Upper lobe of right lung (tissue), 1 donor: Measurements from ENCODE around the gene SMAD7. TPM values are rescaled to one million over a fixed set of nuclear protein-coding genes. Genes with fewer than 3 reads are reported as not detected.

Experiments
- ATAC-seq: fragments of 200-7000 bp; cut with Tn5 transposase; one replicate; pipeline ENCODE4 v1.9.1; 2020; ENCODE audit warnings: mild to moderate bottlenecking, moderate library complexity
- DNase-seq: peaks from one replicate; pipeline ENCODE4 v3.0.0-alpha.2; 2020
- H3K27ac ChIP-seq: fragments of 200-600 bp; one replicate; pipeline ENCODE4 v1.8.0; 2022
- H3K27me3 ChIP-seq: fragments of 200-600 bp; one replicate; pipeline ENCODE4 v1.8.0; 2022; ENCODE audit warnings: mild to moderate bottlenecking
- H3K36me3 ChIP-seq: fragments of 200-600 bp; one replicate; pipeline ENCODE4 v1.8.0; 2022
- H3K4me1 ChIP-seq: fragments of 200-600 bp; one replicate; pipeline ENCODE4 v1.8.0; 2022
- H3K4me3 ChIP-seq: fragments of 200-600 bp; one replicate; pipeline ENCODE4 v1.8.0; 2022; ENCODE audit warnings: mild to moderate bottlenecking
- H3K9me3 ChIP-seq: fragments of 200-600 bp; one replicate; pipeline ENCODE4 v1.8.0; 2022
- CTCF ChIP-seq: fragments of 200-600 bp; IDR thresholded peaks from one replicate; pipeline ENCODE4 v1.8.0; 2022; ENCODE audit warnings: antibody characterized with exemption
- intact Hi-C: fragments of 100-400 bp; cut with DNase I; formaldehyde crosslinking; loops from one replicate; pipeline ENCODE4 v1.11.0; 2022
- total RNA-seq: library from RNA; stranded (reverse); fragmentation: NEBNext Ultra II Directional; extraction: Animal tissue kit (Norgen Biotek cat#: 25700); gene quantifications from one replicate; pipeline ENCODE4 v1.2.1, GENCODE V29; 2021
- donor health status: DM: no; HTN: yes; CAD: no; lungs with severe emphysema.

The SMAD7 gene
- total RNA-seq, 1 donor from 2014 or later, result 68.9 TPM

DNA sequence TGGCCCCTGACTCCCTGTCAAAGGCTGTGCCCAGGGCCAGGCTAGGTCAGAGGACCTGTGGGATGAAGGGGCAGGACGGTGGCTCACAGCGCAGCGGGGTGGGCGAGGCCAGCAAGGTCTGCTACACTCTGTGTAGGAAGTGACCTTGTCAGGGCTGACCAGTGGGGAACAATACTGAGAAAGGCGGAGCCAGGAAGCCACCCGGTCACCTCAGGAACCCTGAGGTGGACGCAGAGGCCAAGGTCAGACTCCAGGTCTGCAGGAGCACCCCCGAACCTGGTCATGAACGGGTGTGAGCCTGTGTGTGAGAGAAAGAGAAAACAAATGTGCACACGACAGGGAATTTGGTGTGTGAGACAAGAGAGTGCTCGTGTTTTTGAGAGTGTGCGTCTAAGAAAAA lies 72.3 kb downstream of the SMAD7 start:
- no peaks in the 10 kb centered on the region for H3K27me3 ChIP-seq
- H3K9me3 ChIP-seq, result no peaks in the 10 kb centered on the region
- H3K4me3 ChIP-seq, result peak overlapping the region; percentile 23
- no peaks in the 10 kb centered on the region for H3K36me3 ChIP-seq
- DNase-seq (peak; percentile 67), ATAC-seq (peak; percentile 75)
- no peak for TF ChIP-seq CTCF
- intact Hi-C loops, result no loop called here
- H3K27ac ChIP-seq, result no peak overlapping the region
- H3K4me1 ChIP-seq, result peaks cover 3% of the 10 kb centered on the region

- no peaks in the 10 kb centered on the region for H3K9me3 ChIP-seq
- H3K27me3 ChIP-seq, result no peaks in the 10 kb centered on the region
- intact Hi-C loops, result no loop called here
- H3K36me3 ChIP-seq, result no peaks in the 10 kb centered on the region
- no peak for TF ChIP-seq CTCF
- DNase-seq, result peak; percentile 36
- H3K4me1 ChIP-seq, result peaks cover 8% of the 10 kb centered on the region
- no peak for ATAC-seq
- H3K4me3 ChIP-seq, result no peak overlapping the region
- no peak overlapping the region for H3K27ac ChIP-seq
These were observed 72.8 kb downstream of the SMAD7 start for GRCh38 chr18:48877941-48878340.

DNA sequence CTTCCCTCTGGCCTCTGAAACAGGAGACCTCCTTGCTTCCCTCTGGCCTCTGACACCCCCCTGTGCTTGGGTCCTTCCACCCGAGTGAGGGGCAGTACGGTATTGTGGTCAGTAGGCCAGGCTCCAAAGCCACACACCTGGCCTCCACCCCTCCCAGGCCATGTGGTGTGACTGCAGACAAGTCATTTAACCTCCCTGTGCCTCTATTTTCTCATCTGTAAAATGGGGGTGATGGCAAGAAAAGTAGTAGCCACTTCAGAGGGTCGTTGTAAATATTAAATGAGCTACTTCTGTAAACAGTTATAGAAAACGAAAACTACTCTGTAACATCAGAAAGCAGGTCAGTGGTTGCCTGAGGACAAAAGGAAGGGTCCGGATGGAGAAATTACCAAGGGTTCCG lies 74.2 kb downstream of the SMAD7 start:
- peak; percentile 28 for DNase-seq
- no peak for TF ChIP-seq CTCF
- intact Hi-C loops, result no loop called here

DNA sequence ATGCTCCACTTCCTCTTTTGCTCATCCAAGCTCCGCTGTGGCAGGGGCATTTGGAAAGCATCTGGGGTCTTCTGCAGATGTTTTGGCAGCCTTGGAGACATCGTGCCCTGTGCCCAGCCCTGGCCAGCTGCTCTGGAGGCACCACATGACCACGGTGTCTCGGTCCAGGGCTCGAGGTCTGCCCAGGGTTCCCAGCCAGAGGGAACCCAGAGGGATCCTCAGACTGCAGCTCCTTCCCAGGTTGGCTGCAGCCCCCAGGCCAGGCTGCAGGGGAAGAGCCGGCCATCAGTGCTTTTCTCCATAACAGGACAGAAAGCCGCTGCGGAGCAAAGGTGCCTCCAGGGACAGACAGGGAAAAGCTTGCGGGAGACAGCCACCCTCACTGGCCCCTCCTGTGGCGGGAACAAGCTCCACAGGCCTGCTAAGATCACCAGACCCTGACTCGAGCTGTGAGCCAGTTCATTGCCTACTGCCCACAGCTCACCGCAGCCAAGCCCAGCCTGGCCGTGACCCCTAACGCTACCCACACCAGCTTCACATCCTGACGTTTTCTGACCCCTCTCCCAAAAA lies 74.7 kb downstream of the SMAD7 start:
- no peak overlapping the region for H3K27ac ChIP-seq
- TF ChIP-seq CTCF, result no peak
- no peaks in the 10 kb centered on the region for H3K27me3 ChIP-seq
- peak; percentile 57 for DNase-seq
- intact Hi-C loops, result no loop called here
- peaks cover 13% of the 10 kb centered on the region for H3K4me1 ChIP-seq
- H3K36me3 ChIP-seq, result no peaks in the 10 kb centered on the region
- no peaks in the 10 kb centered on the region for H3K9me3 ChIP-seq
- no peak overlapping the region for H3K4me3 ChIP-seq
- no peak for ATAC-seq

More for the DNA sequence above, 74.2 kb downstream of the SMAD7 start:
- Histone ChIP-seq H3K4me1 (peaks cover 13% of the 10 kb centered on the region), H3K36me3 (no peaks in the 10 kb centered on the region), H3K4me3 (no peak overlapping the region), H3K27ac (no peak overlapping the region), H3K9me3 (no peaks in the 10 kb centered on the region), H3K27me3 (no peaks in the 10 kb centered on the region)
- no peak for ATAC-seq

GRCh38 chr18:48875314-48875941 lies 75.3 kb downstream of the SMAD7 start:
- H3K4me1 ChIP-seq, result peaks cover 13% of the 10 kb centered on the region
- intact Hi-C loops, result no loop called here
- no peaks in the 10 kb centered on the region for H3K27me3 ChIP-seq
- no peaks in the 10 kb centered on the region for H3K36me3 ChIP-seq
- H3K27ac ChIP-seq, result no peak overlapping the region
- ATAC-seq (no peak), DNase-seq (no peak)
- H3K4me3 ChIP-seq, result no peak overlapping the region
- no peaks in the 10 kb centered on the region for H3K9me3 ChIP-seq
- no peak for TF ChIP-seq CTCF
